Body of pancreas (tissue), 4 donors: Measurements from ENCODE around the gene RTL1. TPM values are rescaled to one million over a fixed set of nuclear protein-coding genes. Genes with fewer than 3 reads are reported as not detected.

ENCODE experiments used
- ATAC-seq: fragments of 150-250 bp; one replicate; pipeline ENCODE4 v1.9.1; 2016
- DNase-seq, 4 donors: peaks; one replicate each; pipeline ENCODE4 v3.0.0-alpha.2; 2019
- H3K27ac ChIP-seq, 4 donors: fragments of 200-600 bp; sonication (generic); 1 replicate in 3 of 4; 2 replicates in 1 of 4; pipeline versions ENCODE4 v1.5.1 to v1.6.1; 2016 to 2019; ENCODE audit warnings: mild to moderate bottlenecking in 1 of 4, mixed read lengths in 1 of 4, moderate library complexity in 1 of 4
- H3K27me3 ChIP-seq, 2 donors: fragments of 200-600 bp; sonication (generic); one replicate each; pipeline ENCODE4 v1.6.0; 2016; ENCODE audit warnings: mild to moderate bottlenecking in 1 of 2
- H3K36me3 ChIP-seq, 2 donors: fragments of 200-600 bp; sonication (generic); replicated peaks in 1 of 2; 2 replicates each; pipeline ENCODE4 v1.5.1; 2016; ENCODE audit warnings: low read depth in 2 of 2; ENCODE audit not compliant: insufficient read depth in 1 of 2
- H3K4me1 ChIP-seq: fragments of 200-600 bp; sonication (generic); one replicate; pipeline ENCODE4 v1.6.0; 2016
- H3K4me3 ChIP-seq, 2 donors: fragments of 200-600 bp; sonication (generic); 1 replicate in 1 of 2; 2 replicates in 1 of 2; pipeline ENCODE4 v1.5.1; 2016 to 2019
- H3K9me3 ChIP-seq, 3 donors: fragments of 200-600 bp; sonication (generic); 1 replicate in 2 of 3; 2 replicates in 1 of 3; pipeline ENCODE4 v1.5.1; 2016
- POLR2A ChIP-seq, 3 donors: fragments of 450-650 bp; IDR thresholded peaks; one replicate each; pipeline ENCODE4 v1.6.1; 2016; ENCODE audit warnings: antibody characterized with exemption in 3 of 3, mild to moderate bottlenecking in 2 of 3
- WGBS, 2 donors: methylation state at CpG; one replicate each; pipeline ENCODE4 v1.1.5; 2017; 5-methylcytosine and 5-hydroxymethylcytosine counted together
- intact Hi-C: fragments of 100-400 bp; cut with DNase I; formaldehyde crosslinking; loops from one replicate; pipeline ENCODE4 v1.15.1; 2023
- total RNA-seq, 2 donors: library from RNA; depleted of rRNA; stranded (reverse); fragments of >200 nt; gene quantifications; one replicate each; pipeline ENCODE4 v1.1.0, GENCODE V29; 2016
- TF ChIP-seq, protein P1 (sequence below), 7 experiments: fragments of 450-650 bp in 4 of 7; fragments of 200-600 bp in 3 of 7; sonication (generic) in 3 of 7; IDR thresholded peaks; one replicate each; pipeline ENCODE4 v1.5.1; 2016 to 2019; ENCODE audit warnings: antibody characterized with exemption in 7 of 7

The RTL1 gene
- total RNA-seq, 2 donors from 2014 or later: 0.26 TPM; not detected in 1

GRCh38 chr14:100875126-100875525, 28.4 kb downstream of the RTL1 start:
- TF ChIP-seq, protein P1, sequence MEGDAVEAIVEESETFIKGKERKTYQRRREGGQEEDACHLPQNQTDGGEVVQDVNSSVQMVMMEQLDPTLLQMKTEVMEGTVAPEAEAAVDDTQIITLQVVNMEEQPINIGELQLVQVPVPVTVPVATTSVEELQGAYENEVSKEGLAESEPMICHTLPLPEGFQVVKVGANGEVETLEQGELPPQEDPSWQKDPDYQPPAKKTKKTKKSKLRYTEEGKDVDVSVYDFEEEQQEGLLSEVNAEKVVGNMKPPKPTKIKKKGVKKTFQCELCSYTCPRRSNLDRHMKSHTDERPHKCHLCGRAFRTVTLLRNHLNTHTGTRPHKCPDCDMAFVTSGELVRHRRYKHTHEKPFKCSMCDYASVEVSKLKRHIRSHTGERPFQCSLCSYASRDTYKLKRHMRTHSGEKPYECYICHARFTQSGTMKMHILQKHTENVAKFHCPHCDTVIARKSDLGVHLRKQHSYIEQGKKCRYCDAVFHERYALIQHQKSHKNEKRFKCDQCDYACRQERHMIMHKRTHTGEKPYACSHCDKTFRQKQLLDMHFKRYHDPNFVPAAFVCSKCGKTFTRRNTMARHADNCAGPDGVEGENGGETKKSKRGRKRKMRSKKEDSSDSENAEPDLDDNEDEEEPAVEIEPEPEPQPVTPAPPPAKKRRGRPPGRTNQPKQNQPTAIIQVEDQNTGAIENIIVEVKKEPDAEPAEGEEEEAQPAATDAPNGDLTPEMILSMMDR (IDR thresholded peaks at IDR 0.05): no peak
- no peak for TF ChIP-seq POLR2A (IDR thresholded peaks at IDR 0.05)
- DNase-seq: no peak
- no peak overlapping the region for H3K4me3 ChIP-seq
- no peaks in the 10 kb centered on the region for H3K36me3 ChIP-seq
- H3K27me3 ChIP-seq: no peaks in the 10 kb centered on the region
- no peak for ATAC-seq
- intact Hi-C loops: no loop called here
- no peak overlapping the region for H3K27ac ChIP-seq
- H3K9me3 ChIP-seq: no peaks in the 10 kb centered on the region
- WGBS, 2 donors: 60 to 81% methylated on average over 5 to 6 of the region's 6 CpGs
- H3K4me1 ChIP-seq: no peaks in the 10 kb centered on the region

DNA sequence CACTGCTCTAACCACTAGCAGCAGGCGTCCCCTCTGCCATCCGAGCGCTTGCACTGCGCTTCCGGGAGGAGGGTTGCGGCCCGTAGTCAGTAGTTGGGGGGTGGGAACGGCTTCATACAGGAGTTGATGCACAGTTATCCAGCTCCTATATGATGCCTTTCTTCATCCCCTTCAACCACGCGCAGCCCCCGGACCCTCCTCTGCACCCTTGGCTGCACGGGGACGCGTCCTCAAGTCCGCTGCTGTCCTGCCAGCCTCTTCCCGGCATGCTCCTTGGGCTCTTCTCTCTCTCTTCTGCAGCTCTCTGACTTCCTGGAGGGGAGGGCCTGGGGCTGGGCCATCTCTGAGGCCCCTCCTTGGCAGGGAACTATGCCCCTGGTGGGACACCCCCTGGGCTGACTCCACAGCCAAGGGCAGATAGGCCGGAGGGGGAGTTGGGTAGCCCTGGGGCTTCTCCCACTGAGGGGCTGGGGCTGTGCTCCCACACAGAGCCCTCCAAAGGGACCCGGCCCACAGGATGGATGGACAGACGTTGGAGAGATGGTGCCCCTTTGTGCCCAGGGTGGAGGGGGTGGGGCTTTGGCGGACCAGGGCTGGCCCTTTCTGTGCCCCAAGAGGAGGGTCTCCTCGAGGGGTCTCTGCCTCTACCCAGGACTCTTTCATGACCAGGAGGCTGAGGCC, 29.0 kb downstream of the RTL1 start:
- Histone ChIP-seq H3K27me3 (no peaks in the 10 kb centered on the region), H3K36me3 (no peaks in the 10 kb centered on the region), H3K27ac (no peak overlapping the region), H3K9me3 (no peaks in the 10 kb centered on the region), H3K4me3 (no peak overlapping the region), H3K4me1 (no peaks in the 10 kb centered on the region)
- intact Hi-C loops: no loop called here
- WGBS, 2 donors: 75 to 84% methylated on average over 11 to 20 of the region's 21 CpGs
- no peak for TF ChIP-seq POLR2A (IDR thresholded peaks at IDR 0.05)
- TF ChIP-seq, protein P1 (IDR thresholded peaks at IDR 0.05): no peak
- DNase-seq (no peak), ATAC-seq (no peak)

- no peaks in the 10 kb centered on the region for H3K27me3 ChIP-seq
- H3K27ac ChIP-seq: no peak overlapping the region
- no peaks in the 10 kb centered on the region for H3K9me3 ChIP-seq
- 83 to 89% methylated on average over 2 to 4 of the region's 4 CpGs for WGBS, 2 donors
- H3K4me3 ChIP-seq: no peak overlapping the region
- intact Hi-C loops: no loop called here
- no peaks in the 10 kb centered on the region for H3K4me1 ChIP-seq
- no peak for DNase-seq
- H3K36me3 ChIP-seq: no peaks in the 10 kb centered on the region
- TF ChIP-seq, protein P1 (IDR thresholded peaks at IDR 0.05): no peak
- TF ChIP-seq POLR2A (IDR thresholded peaks at IDR 0.05): no peak
- no peak for ATAC-seq
These were observed 29.5 kb downstream of the RTL1 start for GRCh38 chr14:100874051-100874410.

DNA sequence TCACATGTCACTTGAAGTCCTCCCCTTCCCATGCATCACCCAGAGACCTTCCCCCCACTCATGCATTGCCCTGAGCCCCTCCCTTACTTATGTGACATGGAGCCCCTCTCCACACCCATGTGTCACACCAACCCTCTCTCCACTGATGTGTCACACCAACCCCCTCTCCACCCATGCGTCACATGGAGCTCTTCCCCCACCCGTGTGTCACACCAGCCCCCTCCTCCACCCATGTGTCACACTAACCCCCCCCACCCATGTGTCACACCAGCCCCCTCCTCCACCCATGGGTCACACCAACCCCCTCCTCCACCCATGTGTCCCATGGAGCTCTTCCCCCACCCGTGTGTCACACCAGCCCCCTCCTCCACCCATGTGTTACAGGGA, 30.4 kb downstream of the RTL1 start:
- no peaks in the 10 kb centered on the region for H3K27me3 ChIP-seq
- TF ChIP-seq, protein P1 (IDR thresholded peaks at IDR 0.05): no peak
- no peak for TF ChIP-seq POLR2A (IDR thresholded peaks at IDR 0.05)
- H3K36me3 ChIP-seq: no peaks in the 10 kb centered on the region
- 37 to 45% methylated on average over 3 of the region's 3 CpGs for WGBS, 2 donors
- no peak for DNase-seq
- H3K4me1 ChIP-seq: no peaks in the 10 kb centered on the region
- no peak for ATAC-seq
- H3K27ac ChIP-seq: no peak overlapping the region
- intact Hi-C loops: no loop called here
- no peak overlapping the region for H3K4me3 ChIP-seq
- no peaks in the 10 kb centered on the region for H3K9me3 ChIP-seq
